ENCODE results near the gene CENPT. TPM values are rescaled to one million over a fixed set of nuclear protein-coding genes. Genes with fewer than 3 reads are reported as not detected.

The CENPT gene
- polyA plus RNA-seq, 1 experiment: 42.4 TPM

DNA sequence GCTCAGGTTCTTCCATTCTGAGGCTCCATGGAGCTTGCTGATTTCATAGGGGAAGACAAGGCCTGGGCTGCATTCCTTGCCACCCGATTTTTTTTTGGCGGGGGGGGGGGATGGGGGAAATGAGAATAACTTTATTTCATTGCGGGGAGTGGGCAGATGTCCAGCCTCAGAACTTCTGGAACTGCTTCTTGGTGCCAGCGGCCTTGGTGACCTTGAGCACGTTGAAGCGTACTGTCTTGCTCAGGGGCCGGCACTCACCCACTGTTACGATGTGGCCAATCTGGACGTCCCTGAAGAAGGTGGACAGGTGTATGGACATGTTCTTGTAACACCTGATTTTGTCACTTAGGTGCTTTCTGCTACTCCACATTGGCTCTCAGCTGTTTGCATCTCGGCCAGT is 8.3 kb upstream of the CENPT start:
- Histone ChIP-seq H3K4me3 (ENCODE audit: low read depth, low read length) (no peak overlapping the region), H3K36me3 (ENCODE audit: control insufficient read depth, insufficient read depth, low read length) (peaks cover 1% of the 10 kb centered on the region; the same call in 1 of the 2 replicates), H3K27me3 (ENCODE audit: control insufficient read depth, insufficient read depth, low read length) (no peaks in the 10 kb centered on the region)
- ChIA-PET POLR2A (no interaction called here), CTCF (interaction anchor here (0.8 to 4.8 kb wide), 2 partner anchors 28 to 335 kb away, joined by 5 to 17 read pairs; partner anchors contain the start of gene NRN1L)
- TF ChIP-seq, protein P1, sequence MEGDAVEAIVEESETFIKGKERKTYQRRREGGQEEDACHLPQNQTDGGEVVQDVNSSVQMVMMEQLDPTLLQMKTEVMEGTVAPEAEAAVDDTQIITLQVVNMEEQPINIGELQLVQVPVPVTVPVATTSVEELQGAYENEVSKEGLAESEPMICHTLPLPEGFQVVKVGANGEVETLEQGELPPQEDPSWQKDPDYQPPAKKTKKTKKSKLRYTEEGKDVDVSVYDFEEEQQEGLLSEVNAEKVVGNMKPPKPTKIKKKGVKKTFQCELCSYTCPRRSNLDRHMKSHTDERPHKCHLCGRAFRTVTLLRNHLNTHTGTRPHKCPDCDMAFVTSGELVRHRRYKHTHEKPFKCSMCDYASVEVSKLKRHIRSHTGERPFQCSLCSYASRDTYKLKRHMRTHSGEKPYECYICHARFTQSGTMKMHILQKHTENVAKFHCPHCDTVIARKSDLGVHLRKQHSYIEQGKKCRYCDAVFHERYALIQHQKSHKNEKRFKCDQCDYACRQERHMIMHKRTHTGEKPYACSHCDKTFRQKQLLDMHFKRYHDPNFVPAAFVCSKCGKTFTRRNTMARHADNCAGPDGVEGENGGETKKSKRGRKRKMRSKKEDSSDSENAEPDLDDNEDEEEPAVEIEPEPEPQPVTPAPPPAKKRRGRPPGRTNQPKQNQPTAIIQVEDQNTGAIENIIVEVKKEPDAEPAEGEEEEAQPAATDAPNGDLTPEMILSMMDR (IDR thresholded peaks at IDR 0.05; ENCODE audit: insufficient read depth, low read depth, low read length): no peak
- no peak for DNase-seq (ENCODE audit: low read depth)

DNA sequence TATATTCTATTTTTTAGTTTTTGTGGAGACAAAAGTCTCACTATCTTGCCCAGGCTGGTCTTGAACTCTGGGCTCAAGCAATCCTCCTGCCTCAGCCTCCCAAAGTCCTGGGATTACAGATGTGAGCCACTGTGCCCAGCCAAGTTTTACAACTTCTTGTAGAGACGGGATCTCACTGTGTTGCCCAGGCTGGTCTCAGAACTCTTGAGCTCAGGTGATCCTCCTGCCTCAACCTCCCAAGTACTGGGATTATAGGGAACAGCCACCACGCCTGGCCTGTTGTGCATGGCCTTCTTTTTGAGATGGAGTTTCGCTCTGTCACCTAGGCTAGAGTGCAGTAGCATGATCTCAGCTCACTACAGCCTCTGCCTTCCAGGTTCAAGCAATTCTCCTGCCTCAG is 6.2 kb upstream of the CENPT start:
- CTCF ChIA-PET: no interaction called here

DNA sequence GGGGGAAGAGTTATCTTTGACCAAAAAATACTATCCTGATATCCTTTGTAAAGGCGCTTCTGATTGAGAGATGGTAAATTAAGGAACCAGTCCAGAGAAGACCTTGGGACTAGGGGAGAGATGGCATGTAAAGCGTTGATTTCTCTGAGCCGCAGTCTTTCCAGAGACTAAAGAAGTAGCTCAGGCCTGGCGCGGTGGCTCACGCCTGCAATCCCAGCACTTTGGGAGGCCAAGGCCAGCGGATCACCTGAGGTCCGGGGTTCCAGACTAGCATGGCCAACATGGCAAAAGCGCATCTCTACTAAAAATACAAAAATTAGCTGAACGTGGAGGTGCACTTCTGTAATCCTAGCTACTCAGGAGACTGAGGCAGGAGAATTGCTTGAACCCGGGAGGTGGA is 625 bp upstream of the CENPT start:
- Histone ChIP-seq H3K27me3 (ENCODE audit: control insufficient read depth, insufficient read depth, low read length) (no peaks in the 10 kb centered on the region), H3K4me3 (ENCODE audit: low read depth, low read length) (peak overlapping the region; percentile 69), H3K36me3 (ENCODE audit: control insufficient read depth, insufficient read depth, low read length) (no peaks in the 10 kb centered on the region)
- CTCF ChIA-PET: interaction anchor here (0.6 to 1.2 kb wide), 4 partner anchors 14 to 327 kb away, joined by 3 to 5 read pairs (median 4); partner anchors contain the start of gene NRN1L
- POLR2A ChIA-PET: no interaction called here
- DNase-seq (ENCODE audit: low read depth): no peak
- TF ChIP-seq, protein P1 (IDR thresholded peaks at IDR 0.05; ENCODE audit: insufficient read depth, low read depth, low read length): no peak

More for the DNA sequence above, 6.2 kb upstream of the CENPT start:
- H3K36me3 ChIP-seq (ENCODE audit: control insufficient read depth, insufficient read depth, low read length): peaks cover 1% of the 10 kb centered on the region; the same call in 1 of the 2 replicates
- TF ChIP-seq, protein P1 (IDR thresholded peaks at IDR 0.05; ENCODE audit: insufficient read depth, low read depth, low read length): no peak
- POLR2A ChIA-PET: no interaction called here
- no peak for DNase-seq (ENCODE audit: low read depth)
- H3K27me3 ChIP-seq (ENCODE audit: control insufficient read depth, insufficient read depth, low read length): no peaks in the 10 kb centered on the region
- no peak overlapping the region for H3K4me3 ChIP-seq (ENCODE audit: low read depth, low read length)

DNA sequence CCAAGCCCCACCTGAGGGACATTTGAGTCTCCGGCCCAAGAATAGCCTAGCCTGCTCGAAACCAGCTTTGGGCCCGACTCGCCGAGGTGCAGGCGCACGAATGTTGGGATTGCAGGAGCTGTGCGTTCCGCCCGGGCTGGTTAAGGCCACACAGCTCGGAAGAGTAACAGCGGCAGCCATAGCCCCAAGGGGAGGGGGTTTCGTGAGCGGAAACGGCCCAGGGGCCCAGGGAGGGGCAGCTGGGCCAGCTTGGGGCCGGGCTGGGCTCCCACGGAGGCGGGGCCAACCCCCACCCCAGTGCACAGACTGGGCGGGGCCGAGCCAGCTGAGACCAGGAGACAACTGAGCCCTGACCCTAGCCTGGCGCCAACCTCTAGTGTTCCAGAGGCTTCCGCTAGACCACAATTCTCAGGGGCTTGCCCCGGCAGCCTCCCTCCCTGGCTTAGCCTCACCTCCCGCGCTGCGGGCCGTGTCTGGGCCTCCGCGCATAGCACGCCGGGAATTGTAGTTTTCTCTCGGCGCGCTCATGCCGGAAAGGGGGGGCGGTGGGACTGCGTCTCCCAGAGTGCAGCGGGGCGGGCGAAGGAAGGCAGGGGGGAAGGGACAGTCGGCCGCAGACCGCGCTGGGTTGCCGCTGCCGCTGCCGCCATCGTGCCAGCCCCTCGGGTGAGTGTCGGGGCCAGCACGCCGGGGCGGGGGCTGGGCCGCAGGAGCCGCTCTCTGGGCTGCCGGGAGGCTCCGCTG is 1.0 kb downstream of the CENPT start, which contains the start of gene NUTF2:
NUTF2 (plus strand) TSS at position 614 of the 744 bp plus-strand sequence. CDS start 18,198 bp downstream, outside the sequence.
- POLR2A ChIA-PET: no interaction called here
- peak; percentile 52 for DNase-seq (ENCODE audit: low read depth)
- TF ChIP-seq, protein P1 (IDR thresholded peaks at IDR 0.05; ENCODE audit: insufficient read depth, low read depth, low read length): no peak
- no peaks in the 10 kb centered on the region for H3K36me3 ChIP-seq (ENCODE audit: control insufficient read depth, insufficient read depth, low read length)
- H3K27me3 ChIP-seq (ENCODE audit: control insufficient read depth, insufficient read depth, low read length): no peaks in the 10 kb centered on the region
- peak within 1 kb of the TSS; percentile 69 for H3K4me3 ChIP-seq (ENCODE audit: low read depth, low read length)
- CTCF ChIA-PET: interaction anchor here (1.2 to 2.9 kb wide), 4 partner anchors 30 to 325 kb away, joined by 4 to 11 read pairs (median 8); partner anchors contain the start of gene NRN1L

DNA sequence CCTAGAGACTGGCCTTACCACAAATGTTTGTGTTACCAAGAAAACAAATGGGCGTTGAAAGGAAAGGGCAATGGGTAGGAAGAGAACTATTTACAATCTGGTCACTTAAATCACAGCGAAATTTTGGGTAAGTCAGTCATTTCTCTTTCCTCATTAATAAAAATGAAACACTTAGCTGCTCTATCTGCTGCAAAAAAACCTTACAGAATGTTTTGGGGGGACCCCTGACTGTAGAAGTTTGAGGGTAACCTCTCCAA is 1.5 kb downstream of the CENPT start:
- H3K27me3 ChIP-seq (ENCODE audit: control insufficient read depth, insufficient read depth, low read length): no peaks in the 10 kb centered on the region
- no peaks in the 10 kb centered on the region for H3K36me3 ChIP-seq (ENCODE audit: control insufficient read depth, insufficient read depth, low read length)
- peak overlapping the region; percentile 69 for H3K4me3 ChIP-seq (ENCODE audit: low read depth, low read length)
- POLR2A ChIA-PET: no interaction called here
- TF ChIP-seq, protein P1 (IDR thresholded peaks at IDR 0.05; ENCODE audit: insufficient read depth, low read depth, low read length): no peak
- CTCF ChIA-PET: interaction anchor here (0.8 to 3.2 kb wide), 7 partner anchors 16 to 325 kb away, joined by 3 to 17 read pairs (median 7); partner anchors contain the start of genes NRN1L and PSMB10
- DNase-seq (ENCODE audit: low read depth): no peak

Data from BJ (cell line).